Vagina (tissue), 2 donors: ENCODE results near the gene CENPC.

Source experiments
- POLR2A ChIP-seq, 2 donors: fragments of 450-650 bp; IDR thresholded peaks; one replicate each; pipeline ENCODE4 v1.6.1; 2017; ENCODE audit warnings: antibody characterized with exemption in 2 of 2, mild to moderate bottlenecking in 2 of 2, moderate library complexity in 2 of 2
- TF ChIP-seq, protein P1 (sequence below), 3 experiments: fragments of 450-650 bp in 2 of 3; fragments of 200-600 bp in 1 of 3; sonication (generic) in 1 of 3; IDR thresholded peaks; one replicate each; pipeline ENCODE4 v1.5.1; 2017 to 2019; ENCODE audit warnings: antibody characterized with exemption in 3 of 3, mild to moderate bottlenecking in 2 of 3, moderate library complexity in 2 of 3

GRCh38 chr4:67593741-67594175, 48.5 kb upstream of the CENPC start:
- TF ChIP-seq, protein P1, sequence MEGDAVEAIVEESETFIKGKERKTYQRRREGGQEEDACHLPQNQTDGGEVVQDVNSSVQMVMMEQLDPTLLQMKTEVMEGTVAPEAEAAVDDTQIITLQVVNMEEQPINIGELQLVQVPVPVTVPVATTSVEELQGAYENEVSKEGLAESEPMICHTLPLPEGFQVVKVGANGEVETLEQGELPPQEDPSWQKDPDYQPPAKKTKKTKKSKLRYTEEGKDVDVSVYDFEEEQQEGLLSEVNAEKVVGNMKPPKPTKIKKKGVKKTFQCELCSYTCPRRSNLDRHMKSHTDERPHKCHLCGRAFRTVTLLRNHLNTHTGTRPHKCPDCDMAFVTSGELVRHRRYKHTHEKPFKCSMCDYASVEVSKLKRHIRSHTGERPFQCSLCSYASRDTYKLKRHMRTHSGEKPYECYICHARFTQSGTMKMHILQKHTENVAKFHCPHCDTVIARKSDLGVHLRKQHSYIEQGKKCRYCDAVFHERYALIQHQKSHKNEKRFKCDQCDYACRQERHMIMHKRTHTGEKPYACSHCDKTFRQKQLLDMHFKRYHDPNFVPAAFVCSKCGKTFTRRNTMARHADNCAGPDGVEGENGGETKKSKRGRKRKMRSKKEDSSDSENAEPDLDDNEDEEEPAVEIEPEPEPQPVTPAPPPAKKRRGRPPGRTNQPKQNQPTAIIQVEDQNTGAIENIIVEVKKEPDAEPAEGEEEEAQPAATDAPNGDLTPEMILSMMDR (IDR thresholded peaks at IDR 0.05): no peak
- TF ChIP-seq POLR2A (IDR thresholded peaks at IDR 0.05): no peak
